ENCODE measurements around the gene CHCHD10. TPM values are rescaled to one million over a fixed set of nuclear protein-coding genes. Genes with fewer than 3 reads are reported as not detected.
A peak's percentile ranks its signal among the peaks of the same experiment; 100 is the strongest.

CHCHD10 gene
- total RNA-seq, 1 experiment from 2014 or later, result 178 TPM

- BruUV-seq (replicated peaks), result no TSS peak
- Histone ChIP-seq H3K4me1 (no peaks in the 10 kb centered on the region), H3K4me3 (ENCODE audit: low read depth, low read length) (no peak overlapping the region), H3K27me3 (replicated peaks; ENCODE audit: control insufficient read depth, insufficient read depth, low read length) (no peaks in the 10 kb centered on the region), H3K9me3 (no peaks in the 10 kb centered on the region), H3K36me3 (ENCODE audit: control insufficient read depth, insufficient read depth, low read length) (peaks cover 4% of the 10 kb centered on the region)
- CTCF ChIA-PET, result no interaction called here
- no peak for TF ChIP-seq CTCF (IDR thresholded peaks at IDR 0.05; ENCODE audit: insufficient read depth in 1 of 2, low read depth in 1 of 2, low read length in 1 of 2, severe bottlenecking in 1 of 2, unreplicated experiment in 1 of 2)
- H3K4me3 Mint-ChIP-seq (ENCODE audit: unreplicated experiment), result no peak overlapping the region
- intact Hi-C loops (cut with micrococcal nuclease; ENCODE audit: unreplicated experiment), result no loop called here
- H3K27me3 Mint-ChIP-seq (ENCODE audit: insufficient read depth, unreplicated experiment), result no peaks in the 10 kb centered on the region
- DNase-seq, result no peak
- peaks cover 91% of the 10 kb centered on the region for H3K36me3 Mint-ChIP-seq (ENCODE audit: insufficient read depth, unreplicated experiment)
- peak overlapping the region; percentile 16 for H3K27ac Mint-ChIP-seq (ENCODE audit: unreplicated experiment)
- H3K9me3 Mint-ChIP-seq (ENCODE audit: unreplicated experiment), result no peaks in the 10 kb centered on the region
- no peaks in the 10 kb centered on the region for H3K4me1 Mint-ChIP-seq (ENCODE audit: low read depth, unreplicated experiment)
- POLR2A ChIA-PET, result no interaction called here
These were observed 34.2 kb upstream of the CHCHD10 start for GRCh38 chr22:23801886-23802377.

GRCh38 chr22:23801238-23801821 lies 33.6 kb upstream of the CHCHD10 start:
- ChIA-PET CTCF (no interaction called here), POLR2A (no interaction called here)
- Mint-ChIP-seq H3K9me3 (ENCODE audit: unreplicated experiment) (no peaks in the 10 kb centered on the region), H3K4me1 (ENCODE audit: low read depth, unreplicated experiment) (no peaks in the 10 kb centered on the region), H3K27ac (ENCODE audit: unreplicated experiment) (no peak overlapping the region), H3K27me3 (ENCODE audit: insufficient read depth, unreplicated experiment) (no peaks in the 10 kb centered on the region), H3K36me3 (ENCODE audit: insufficient read depth, unreplicated experiment) (peaks cover 91% of the 10 kb centered on the region), H3K4me3 (ENCODE audit: unreplicated experiment) (no peak overlapping the region)
- no peak for TF ChIP-seq CTCF (IDR thresholded peaks at IDR 0.05; ENCODE audit: insufficient read depth in 1 of 2, low read depth in 1 of 2, low read length in 1 of 2, severe bottlenecking in 1 of 2, unreplicated experiment in 1 of 2)
- H3K9me3 ChIP-seq, result no peaks in the 10 kb centered on the region
- H3K36me3 ChIP-seq (ENCODE audit: control insufficient read depth, insufficient read depth, low read length), result peaks cover 7% of the 10 kb centered on the region
- no TSS peak for BruUV-seq (replicated peaks)
- DNase-seq, result no peak
- H3K4me3 ChIP-seq (ENCODE audit: low read depth, low read length), result no peak overlapping the region
- H3K4me1 ChIP-seq, result no peaks in the 10 kb centered on the region
- H3K27me3 ChIP-seq (replicated peaks; ENCODE audit: control insufficient read depth, insufficient read depth, low read length), result no peaks in the 10 kb centered on the region
- intact Hi-C loops (cut with micrococcal nuclease; ENCODE audit: unreplicated experiment), result no loop called here

- TF ChIP-seq CTCF (IDR thresholded peaks at IDR 0.05; ENCODE audit: insufficient read depth in 1 of 2, low read depth in 1 of 2, low read length in 1 of 2, severe bottlenecking in 1 of 2, unreplicated experiment in 1 of 2), result no peak
- DNase-seq, result no peak
- no peaks in the 10 kb centered on the region for H3K27me3 ChIP-seq (replicated peaks; ENCODE audit: control insufficient read depth, insufficient read depth, low read length)
- no peaks in the 10 kb centered on the region for H3K9me3 ChIP-seq
- Mint-ChIP-seq H3K27me3 (ENCODE audit: insufficient read depth, unreplicated experiment) (no peaks in the 10 kb centered on the region), H3K9me3 (ENCODE audit: unreplicated experiment) (no peaks in the 10 kb centered on the region), H3K4me3 (ENCODE audit: unreplicated experiment) (no peak overlapping the region), H3K27ac (ENCODE audit: unreplicated experiment) (no peak overlapping the region), H3K4me1 (ENCODE audit: low read depth, unreplicated experiment) (no peaks in the 10 kb centered on the region), H3K36me3 (ENCODE audit: insufficient read depth, unreplicated experiment) (peaks cover 91% of the 10 kb centered on the region)
- ChIA-PET POLR2A (no interaction called here), CTCF (no interaction called here)
- H3K4me3 ChIP-seq (ENCODE audit: low read depth, low read length), result no peak overlapping the region
- intact Hi-C loops (cut with micrococcal nuclease; ENCODE audit: unreplicated experiment), result no loop called here
- BruUV-seq (replicated peaks), result no TSS peak
- H3K4me1 ChIP-seq, result no peaks in the 10 kb centered on the region
- peaks cover 7% of the 10 kb centered on the region for H3K36me3 ChIP-seq (ENCODE audit: control insufficient read depth, insufficient read depth, low read length)
These were observed 32.8 kb upstream of the CHCHD10 start for GRCh38 chr22:23800297-23801237.

Data from Caco-2 (cell line).